Uterus (tissue), 4 donors: ENCODE results near the gene TSC2. TPM values are rescaled to one million over a fixed set of nuclear protein-coding genes. Genes with fewer than 3 reads are reported as not detected.

Experiments
- DNase-seq, 2 donors: peaks; one replicate each; pipeline ENCODE4 v3.0.0-alpha.2; 2019 to 2020
- H3K27ac ChIP-seq, 2 donors: fragments of 200-600 bp; sonication (generic); 1 replicate in 1 of 2; 2 replicates in 1 of 2; pipeline ENCODE4 v1.5.1; 2016 to 2018
- H3K27me3 ChIP-seq, 2 donors: fragments of 200-600 bp; sonication (generic); one replicate each; pipeline ENCODE4 v1.5.1; 2018 to 2019; ENCODE audit warnings: control low read depth in 1 of 2
- H3K36me3 ChIP-seq, 2 donors: fragments of 200-600 bp; sonication (generic); one replicate each; pipeline ENCODE4 v1.5.1; 2019; ENCODE audit warnings: control low read depth in 1 of 2
- H3K4me1 ChIP-seq, 2 donors: fragments of 200-600 bp; sonication (generic); one replicate each; pipeline ENCODE4 v1.5.1; 2018 to 2019; ENCODE audit warnings: control low read depth in 1 of 2
- H3K4me3 ChIP-seq, 2 donors: fragments of 200-600 bp; sonication (generic); 1 replicate in 1 of 2; 2 replicates in 1 of 2; pipeline ENCODE4 v1.5.1; 2018 to 2019; ENCODE audit warnings: mild to moderate bottlenecking in 1 of 2
- H3K9me3 ChIP-seq, 2 donors: fragments of 200-600 bp; sonication (generic); one replicate each; pipeline ENCODE4 v1.5.1; 2019; ENCODE audit warnings: control low read depth in 1 of 2
- CTCF ChIP-seq, 4 experiments: fragments of 200-600 bp in 2 of 4; fragments of 450-650 bp in 2 of 4; sonication (generic) in 2 of 4; IDR thresholded peaks; one replicate each; pipeline ENCODE4 v1.5.1; 2016 to 2019; ENCODE audit warnings: antibody characterized with exemption in 4 of 4, mild to moderate bottlenecking in 2 of 4, moderate library complexity in 1 of 4
- POLR2A ChIP-seq, 2 donors: fragments of 450-650 bp; IDR thresholded peaks; one replicate each; pipeline ENCODE4 v1.6.1; 2016; ENCODE audit warnings: antibody characterized with exemption in 2 of 2, mild to moderate bottlenecking in 1 of 2, moderate library complexity in 1 of 2
- intact Hi-C: fragments of 100-400 bp; cut with DNase I; formaldehyde crosslinking; loops from one replicate; pipeline ENCODE4 v1.15.1; 2023; ENCODE audit warnings: low total_unique reads
- total RNA-seq, 4 donors: library from RNA; depleted of rRNA in 3 of 4; stranded (reverse); fragments of >200 nt in 3 of 4; gene quantifications; one replicate each; pipeline versions ENCODE4 v1.1.0 to v1.2.4, GENCODE V29; 2014 to 2023
- donor health status: DM: yes; HTN: yes; CAD: no.

Gene TSC2
- total RNA-seq, 4 donors from 2014 or later, result 53.8 to 347 (median 131) TPM

DNA sequence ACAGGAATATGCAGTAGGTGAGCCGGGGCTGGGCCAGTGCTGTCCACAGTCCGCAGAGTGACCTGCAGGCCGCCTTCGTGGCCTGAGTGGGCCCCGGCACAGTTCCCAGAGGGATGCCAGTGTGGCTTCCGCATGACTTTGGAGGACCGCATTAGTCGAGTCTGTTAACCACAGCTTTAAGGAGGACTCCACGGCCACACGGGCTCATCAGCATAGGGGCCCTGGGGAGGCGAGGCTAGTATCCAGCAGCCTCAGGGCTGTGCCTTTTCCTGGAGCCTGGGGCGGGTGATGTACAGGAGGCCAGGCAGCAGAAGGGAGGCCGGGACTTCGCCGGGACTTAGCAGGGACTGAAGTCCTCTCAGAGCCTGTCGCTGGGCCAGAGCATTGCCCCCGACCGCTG, 13.2 kb downstream of the TSC2 start:
- no peaks in the 10 kb centered on the region for H3K36me3 ChIP-seq

DNA sequence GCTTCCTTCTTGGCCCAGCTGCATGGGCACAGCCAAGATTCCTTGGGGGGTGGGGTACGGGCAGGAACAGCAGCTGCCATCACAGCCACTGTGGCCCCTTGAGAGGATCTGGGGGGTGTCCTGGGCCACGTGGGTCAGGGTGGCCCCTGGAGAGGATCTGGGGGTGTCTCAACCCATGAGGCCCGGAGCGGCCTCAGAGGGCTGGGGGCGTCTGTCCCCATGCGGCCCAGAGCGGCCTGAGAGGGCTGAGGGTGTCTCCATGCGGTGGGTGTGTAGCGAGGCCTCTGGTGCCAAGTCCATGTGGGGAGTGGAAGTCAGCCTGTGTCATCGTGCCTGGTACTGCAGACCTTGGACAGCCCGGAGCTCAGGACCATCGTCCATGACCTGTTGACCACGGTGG, 13.7 kb downstream of the TSC2 start:
- Histone ChIP-seq H3K4me1 (no peaks in the 10 kb centered on the region), H3K27me3 (no peaks in the 10 kb centered on the region), H3K4me3 (no peak overlapping the region), H3K27ac (no peak overlapping the region), H3K36me3 (no peaks in the 10 kb centered on the region), H3K9me3 (no peaks in the 10 kb centered on the region)
- TF ChIP-seq CTCF (IDR thresholded peaks at IDR 0.05) (no peak), POLR2A (IDR thresholded peaks at IDR 0.05) (no peak)
- no peak for DNase-seq
- intact Hi-C loops, result no loop called here

More for the DNA sequence above, 13.2 kb downstream of the TSC2 start:
- Histone ChIP-seq H3K9me3 (no peaks in the 10 kb centered on the region), H3K4me1 (no peaks in the 10 kb centered on the region), H3K27me3 (no peaks in the 10 kb centered on the region), H3K4me3 (no peak overlapping the region), H3K27ac (no peak overlapping the region)
- DNase-seq, result no peak
- no peak for TF ChIP-seq POLR2A (IDR thresholded peaks at IDR 0.05)
- intact Hi-C loops, result no loop called here

DNA sequence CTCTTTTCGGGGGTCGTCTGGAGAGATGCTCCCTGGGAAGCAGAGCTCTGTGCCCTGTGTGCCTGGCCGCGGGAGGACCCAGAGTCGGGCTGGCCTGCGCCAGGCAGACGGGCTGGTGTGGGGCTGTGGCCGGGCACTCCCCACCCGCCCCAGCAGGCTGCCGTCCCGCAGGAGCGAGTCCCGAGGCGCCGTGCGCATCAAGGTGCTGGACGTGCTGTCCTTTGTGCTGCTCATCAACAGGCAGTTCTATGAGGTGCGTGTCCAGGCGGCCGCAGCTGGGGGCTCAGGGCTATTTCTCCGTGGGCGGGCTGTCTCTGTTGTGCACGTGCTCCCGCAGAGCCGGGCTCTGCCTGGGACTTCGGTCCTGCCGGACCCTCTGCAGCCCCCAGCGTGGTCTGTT, 15.0 kb downstream of the TSC2 start:
- H3K27ac ChIP-seq, result no peak overlapping the region
- no peaks in the 10 kb centered on the region for H3K9me3 ChIP-seq
- no peaks in the 10 kb centered on the region for H3K27me3 ChIP-seq
- intact Hi-C loops, result no loop called here
- DNase-seq, result no peak
- no peaks in the 10 kb centered on the region for H3K36me3 ChIP-seq
- no peak overlapping the region for H3K4me3 ChIP-seq
- TF ChIP-seq CTCF (IDR thresholded peaks at IDR 0.05) (no peak), POLR2A (IDR thresholded peaks at IDR 0.05) (no peak)
- no peaks in the 10 kb centered on the region for H3K4me1 ChIP-seq

- TF ChIP-seq CTCF (IDR thresholded peaks at IDR 0.05), result no peak
- TF ChIP-seq POLR2A (IDR thresholded peaks at IDR 0.05), result no peak
- intact Hi-C loops, result no loop called here
Observed at GRCh38 chr16:2063861-2064260, 16.1 kb downstream of the TSC2 start.

DNA sequence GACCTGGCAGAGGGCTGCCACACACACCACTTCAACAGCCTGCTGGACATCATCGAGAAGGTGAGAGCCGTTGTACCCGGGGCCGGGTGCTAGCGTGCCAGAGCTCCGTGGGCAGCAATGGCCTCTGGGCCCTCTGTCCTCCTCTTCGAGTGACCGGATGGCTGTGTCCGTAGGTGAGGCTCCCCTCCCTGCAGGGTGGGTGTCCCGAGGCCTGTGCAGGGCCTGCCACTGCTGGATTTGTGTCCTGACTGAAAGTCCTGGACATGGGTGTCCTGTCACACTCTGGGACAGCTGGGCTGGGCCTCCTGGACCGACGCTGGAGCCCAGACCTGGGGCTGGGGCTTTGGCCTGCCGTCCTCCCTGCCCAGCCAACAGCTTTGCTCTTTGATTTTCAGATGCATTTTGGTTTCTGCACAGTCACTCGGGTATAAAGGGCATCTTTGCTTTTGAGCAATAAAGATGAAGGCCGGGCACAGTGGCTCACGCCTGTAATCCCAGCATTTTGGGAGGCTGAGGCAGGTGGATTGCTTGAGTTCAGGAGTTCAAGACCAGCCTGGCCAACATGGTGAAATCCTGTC, 16.7 kb downstream of the TSC2 start:
- no peaks in the 10 kb centered on the region for H3K36me3 ChIP-seq
- intact Hi-C loops, result no loop called here
- H3K27ac ChIP-seq, result no peak overlapping the region
- H3K9me3 ChIP-seq, result no peaks in the 10 kb centered on the region
- H3K27me3 ChIP-seq, result no peaks in the 10 kb centered on the region
- TF ChIP-seq POLR2A (IDR thresholded peaks at IDR 0.05) (no peak), CTCF (IDR thresholded peaks at IDR 0.05) (no peak)
- DNase-seq, result no peak
- H3K4me3 ChIP-seq, result no peak overlapping the region
- no peaks in the 10 kb centered on the region for H3K4me1 ChIP-seq

More at GRCh38 chr16:2063861-2064260, 16.1 kb downstream of the TSC2 start:
- H3K36me3 ChIP-seq, result no peaks in the 10 kb centered on the region
- no peaks in the 10 kb centered on the region for H3K27me3 ChIP-seq
- DNase-seq, result no peak
- no peaks in the 10 kb centered on the region for H3K9me3 ChIP-seq
- H3K4me3 ChIP-seq, result no peak overlapping the region
- no peaks in the 10 kb centered on the region for H3K4me1 ChIP-seq
- no peak overlapping the region for H3K27ac ChIP-seq

GRCh38 chr16:2066139-2066538, 18.4 kb downstream of the TSC2 start:
- no peak for TF ChIP-seq CTCF (IDR thresholded peaks at IDR 0.05)
- TF ChIP-seq POLR2A (IDR thresholded peaks at IDR 0.05), result no peak
- no peak overlapping the region for H3K4me3 ChIP-seq
- H3K36me3 ChIP-seq, result no peaks in the 10 kb centered on the region
- intact Hi-C loops, result no loop called here
- H3K9me3 ChIP-seq, result no peaks in the 10 kb centered on the region
- H3K27ac ChIP-seq, result no peak overlapping the region
- no peaks in the 10 kb centered on the region for H3K27me3 ChIP-seq
- no peaks in the 10 kb centered on the region for H3K4me1 ChIP-seq
- no peak for DNase-seq
